Fibroblast of skin of right biceps (primary cell): ENCODE measurements around the gene NR3C1.

Source experiments
- DNase-seq: peaks from one replicate; pipeline ENCODE4 v3.0.0-alpha.2; 2013

The NR3C1 gene

DNA sequence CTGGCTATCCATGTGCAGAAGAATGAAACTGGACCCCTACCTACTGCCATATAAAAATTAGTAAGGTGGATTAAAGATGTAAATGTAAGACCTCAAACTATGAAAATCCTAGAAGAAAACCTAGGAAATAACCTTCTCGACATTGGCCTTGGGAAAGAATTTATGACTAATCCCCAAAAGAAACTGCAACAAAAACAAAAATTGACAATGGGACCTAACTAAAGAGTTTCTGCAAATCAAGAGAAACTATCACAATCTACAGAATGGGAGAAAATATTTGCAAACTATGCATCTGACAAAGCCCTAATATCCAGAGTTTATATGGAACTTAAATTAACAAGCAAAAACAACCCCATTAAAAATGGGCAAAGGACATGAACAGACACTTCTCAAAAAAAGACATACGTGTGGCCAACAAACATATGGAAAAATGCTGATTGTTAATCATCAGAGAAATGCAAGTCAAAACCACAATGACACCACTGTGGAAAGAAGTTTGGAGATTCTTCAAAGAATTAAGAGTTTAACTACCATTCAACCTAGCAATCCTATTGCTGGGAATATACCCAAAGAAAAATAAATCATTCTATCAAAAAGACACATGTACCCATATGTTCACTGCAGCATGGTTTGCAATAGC, 98.5 kb downstream of the NR3C1 start:
- peak; percentile 57 for DNase-seq

DNA sequence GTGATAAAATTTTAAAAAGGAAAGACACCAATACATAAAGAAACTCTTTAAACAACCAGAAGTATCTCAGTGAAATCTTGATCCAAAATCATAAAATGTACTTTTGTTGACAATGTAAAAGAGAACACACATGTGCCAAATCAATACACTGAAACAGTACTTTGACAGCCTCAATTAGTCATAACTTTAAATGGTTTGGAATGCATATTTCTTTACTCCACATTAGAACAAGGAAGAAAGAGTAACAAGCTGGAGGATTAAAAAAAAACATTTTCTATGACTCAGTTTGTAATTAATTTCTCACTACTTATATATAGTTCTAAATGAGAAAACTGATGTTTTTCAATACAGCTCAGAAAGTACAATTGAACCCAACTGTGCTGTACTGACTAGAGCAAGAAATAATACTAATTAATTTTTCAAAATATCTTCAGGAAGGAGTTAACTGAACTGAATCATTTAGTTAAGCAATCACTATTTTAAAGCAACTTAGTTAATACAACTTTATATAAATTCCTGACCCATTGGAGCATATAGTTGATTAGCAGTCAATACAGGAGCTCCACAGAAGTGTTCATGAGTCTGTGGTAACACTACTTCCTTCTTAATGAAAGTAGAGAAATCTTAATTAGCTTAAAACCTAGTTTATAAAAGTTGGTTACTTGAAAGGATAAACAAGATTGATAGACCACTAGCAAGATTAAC, 101.0 kb downstream of the NR3C1 start:
- DNase-seq, result peak; percentile 64

DNA sequence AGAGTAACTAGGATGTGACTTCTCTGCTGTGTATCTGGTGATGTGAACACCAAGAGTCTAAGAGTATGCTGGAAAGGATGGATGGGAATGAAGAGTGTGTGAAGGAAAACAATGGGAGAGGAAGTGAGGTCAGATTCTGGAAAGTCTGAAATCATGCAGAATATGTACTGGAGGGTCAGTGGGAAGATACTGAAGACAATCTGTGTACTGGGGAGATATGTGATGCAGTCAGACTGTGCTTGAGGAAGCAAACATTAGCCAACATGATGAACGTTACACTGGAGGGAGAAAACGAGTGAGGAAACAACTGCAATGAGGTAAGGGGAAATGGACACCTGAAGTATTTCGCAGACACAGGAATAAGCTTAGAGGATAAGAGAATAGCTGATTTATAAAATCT, 105.7 kb downstream of the NR3C1 start:
- no peak for DNase-seq

DNA sequence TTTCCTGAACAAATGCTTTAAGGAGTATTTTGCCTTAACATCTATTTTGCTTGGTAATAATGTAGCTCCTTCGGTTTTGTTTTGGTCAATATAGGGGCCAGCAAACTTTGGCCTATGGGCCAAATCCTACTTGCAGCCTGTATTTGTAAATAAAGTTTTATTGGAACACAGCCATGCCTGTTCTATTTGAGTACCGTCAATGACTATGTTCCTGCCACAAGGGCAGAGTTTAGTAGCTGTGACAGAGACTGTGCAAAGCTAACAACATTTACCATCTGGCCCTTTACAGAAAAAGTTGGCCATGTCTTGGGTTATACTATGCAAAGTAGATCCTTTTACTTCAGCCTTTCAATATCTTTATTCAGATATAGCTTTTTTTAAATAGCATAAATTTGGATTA, 113.4 kb downstream of the NR3C1 start:
- no peak for DNase-seq

DNA sequence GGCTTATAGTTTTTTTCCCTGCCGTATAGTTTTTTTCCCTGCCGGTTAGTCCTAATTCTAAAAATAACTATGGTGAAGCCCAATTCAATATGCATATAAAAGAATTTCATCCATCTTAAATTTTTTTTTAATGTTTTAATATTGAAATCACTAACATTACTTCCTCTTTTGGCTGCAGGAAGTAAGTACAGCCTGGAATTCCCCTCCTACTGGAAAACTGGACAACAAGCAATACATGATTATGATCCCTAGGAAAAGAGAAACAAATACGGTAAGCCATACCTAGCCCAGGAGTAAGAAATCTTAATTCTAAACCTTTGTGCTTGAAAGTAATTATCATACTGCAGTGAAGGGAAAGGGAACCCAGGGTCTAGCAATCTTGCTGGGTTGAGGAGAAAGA, 119.0 kb downstream of the NR3C1 start:
- no peak for DNase-seq

DNA sequence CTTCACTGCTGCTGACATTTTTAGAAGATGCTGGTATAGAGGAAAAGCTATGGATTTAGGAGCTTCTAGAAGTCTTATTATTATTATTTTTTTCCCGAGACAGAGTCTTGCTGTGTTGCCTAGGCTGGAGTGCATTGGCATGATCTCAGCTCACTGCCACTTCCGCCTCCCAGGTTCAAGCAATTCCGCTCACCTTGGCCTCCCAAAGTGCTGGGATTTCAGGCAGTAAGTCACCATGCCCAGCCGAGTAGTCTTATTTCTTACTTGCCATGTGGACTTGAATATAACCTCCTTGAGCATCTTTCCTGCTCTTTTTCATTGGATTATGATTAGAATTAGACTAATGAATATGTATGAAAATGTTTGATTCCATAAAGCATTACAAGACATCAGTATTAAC, 119.5 kb downstream of the NR3C1 start:
- no peak for DNase-seq

DNA sequence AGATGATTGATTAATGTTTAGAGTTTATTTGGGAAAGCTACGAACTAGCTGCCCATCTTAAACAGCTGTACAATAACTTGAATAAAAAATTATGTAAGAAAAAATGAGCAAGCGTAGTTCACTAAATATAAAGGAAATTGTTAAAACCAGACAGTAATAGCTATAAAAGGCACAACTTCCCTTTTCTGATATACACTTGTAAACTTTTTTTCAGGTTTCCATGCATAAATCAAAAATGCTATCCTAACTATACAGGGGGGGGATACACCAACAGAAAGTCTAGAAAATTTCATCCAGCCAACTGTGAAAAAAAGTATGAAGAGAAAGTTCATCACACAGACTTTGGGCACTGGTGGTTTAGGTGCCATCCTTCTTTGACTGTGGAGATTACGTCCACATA, 122.3 kb downstream of the NR3C1 start:
- DNase-seq, result no peak

DNA sequence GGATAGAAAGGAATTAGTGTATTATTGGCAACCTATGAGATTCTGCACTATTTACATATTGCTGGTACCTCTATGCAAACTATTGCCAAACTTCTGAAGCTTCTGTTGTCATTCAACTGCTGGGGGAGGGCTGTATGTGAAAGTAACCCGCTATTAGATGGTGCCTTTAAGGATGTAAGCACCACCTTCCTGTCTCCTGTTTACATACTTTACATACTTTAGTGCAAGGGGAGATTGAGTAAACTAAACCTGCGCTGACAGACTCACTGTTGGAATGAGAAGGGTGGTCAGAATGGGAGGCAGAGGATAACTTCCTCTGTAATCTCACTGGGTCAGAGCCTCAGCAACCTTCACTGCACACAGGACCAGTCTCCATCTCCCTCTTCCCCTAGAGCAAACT, 123.8 kb downstream of the NR3C1 start:
- peak; percentile 28 for DNase-seq

DNA sequence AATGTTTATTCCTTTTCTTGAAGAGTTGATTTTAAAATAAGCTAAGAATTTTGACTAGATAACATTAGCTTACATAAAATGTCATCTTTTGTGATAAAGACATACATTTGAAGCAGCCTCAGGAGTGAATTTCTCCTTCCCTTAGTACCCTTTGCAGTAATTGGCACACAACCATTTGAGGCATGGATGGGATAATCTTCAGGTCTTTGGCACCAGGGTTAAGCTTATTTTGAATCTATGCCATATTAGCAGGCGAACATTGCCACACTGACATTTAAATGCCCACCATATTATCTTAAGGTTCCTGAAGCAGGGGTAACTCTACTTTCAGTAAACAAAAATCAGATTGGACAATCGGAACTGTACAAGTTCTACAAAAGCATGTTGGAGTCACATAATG, 126.0 kb downstream of the NR3C1 start:
- no peak for DNase-seq

DNA sequence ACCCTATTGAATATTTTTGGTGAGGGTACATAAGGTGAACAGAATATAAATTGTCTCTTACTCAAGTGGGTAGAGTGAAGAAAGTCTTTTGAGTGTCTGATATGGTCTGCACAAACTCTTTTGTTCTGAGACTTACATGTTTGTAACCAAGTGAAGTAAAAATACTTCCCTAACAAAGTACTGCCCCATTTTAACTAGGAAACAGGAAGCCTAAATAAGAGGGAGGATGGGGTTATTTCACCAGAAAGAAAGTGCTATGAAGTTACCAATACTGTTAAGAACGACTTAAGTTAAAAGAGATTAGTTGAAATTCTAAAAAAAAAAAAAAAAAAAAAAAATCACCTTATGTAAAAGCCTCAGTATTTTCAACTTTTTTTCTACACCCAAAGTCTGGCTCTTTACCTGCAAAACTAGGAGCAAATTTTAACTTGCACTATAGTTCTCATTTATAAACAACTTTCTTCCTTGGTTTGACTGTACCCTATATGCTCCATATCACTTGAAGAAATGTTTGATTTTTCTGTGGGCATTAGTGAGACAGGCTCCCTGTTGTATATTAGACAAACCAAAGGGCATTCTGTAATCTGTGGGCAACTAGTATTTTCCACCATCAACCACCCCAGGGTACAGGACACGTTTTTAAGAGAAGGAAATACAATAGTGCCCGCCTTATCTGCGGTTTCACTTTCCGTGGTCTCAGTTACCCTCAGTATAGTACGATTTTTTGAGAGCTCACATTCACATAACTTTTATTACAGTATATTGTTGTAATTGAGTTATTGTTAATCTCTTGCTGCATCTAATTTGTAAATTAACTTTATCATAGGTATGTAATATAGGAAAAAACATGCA, 127.7 kb downstream of the NR3C1 start:
- no peak for DNase-seq

DNA sequence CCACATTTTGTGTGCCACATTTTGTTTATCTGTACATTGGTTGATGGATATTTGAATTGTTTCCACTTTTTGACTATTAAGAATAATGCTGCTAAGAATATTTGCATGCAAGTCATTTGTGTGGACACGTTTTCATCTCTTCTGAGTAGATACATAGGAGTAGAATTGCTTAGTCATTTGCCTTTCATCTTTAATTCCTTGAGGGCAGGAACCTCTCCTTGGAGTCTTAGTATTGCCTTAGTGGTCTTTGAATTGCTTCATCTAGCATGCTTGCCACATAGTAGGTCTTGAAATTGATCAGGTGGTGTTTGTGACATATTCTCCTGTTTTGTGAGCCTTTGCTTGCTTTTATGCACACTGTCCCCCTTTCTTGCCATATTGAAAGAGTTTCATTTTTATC, 128.5 kb downstream of the NR3C1 start:
- no peak for DNase-seq

DNA sequence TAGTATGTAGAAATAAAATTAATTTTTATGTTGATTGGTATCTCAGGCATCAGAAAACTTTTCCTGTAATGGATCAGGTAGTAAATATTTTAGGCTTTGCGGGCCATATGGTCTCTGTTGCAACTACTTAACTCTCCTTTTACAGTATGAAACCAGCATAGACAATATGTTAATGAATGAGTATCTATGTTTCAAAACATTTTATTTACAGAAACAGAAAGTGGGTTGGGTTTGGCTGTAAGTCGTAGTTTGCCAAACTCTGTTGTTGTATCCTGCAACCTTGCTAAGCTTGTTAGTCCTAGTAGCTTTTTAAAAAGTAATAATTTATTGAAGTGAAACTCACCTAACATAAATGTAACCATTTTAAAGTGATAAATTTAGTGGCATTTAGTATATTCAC, 132.1 kb downstream of the NR3C1 start:
- no peak for DNase-seq

DNA sequence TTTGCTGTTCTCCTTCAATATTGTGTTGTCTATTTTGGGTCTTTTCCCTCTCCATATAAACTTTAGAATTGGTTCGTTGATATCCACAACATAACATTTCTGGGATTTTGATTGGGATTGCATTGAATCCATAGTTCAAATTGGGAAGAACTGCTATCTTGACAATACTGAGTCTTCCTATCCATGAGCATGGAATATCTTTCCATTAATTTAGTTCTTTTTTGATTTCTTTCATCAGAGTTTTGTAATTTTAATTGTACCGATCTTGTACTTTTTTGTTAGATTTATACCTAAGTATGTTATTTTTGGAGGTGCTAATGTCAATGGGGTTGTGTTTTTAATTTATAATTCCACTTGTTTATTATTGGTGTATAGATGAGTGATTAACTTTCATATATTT, 135.1 kb downstream of the NR3C1 start:
- no peak for DNase-seq

DNA sequence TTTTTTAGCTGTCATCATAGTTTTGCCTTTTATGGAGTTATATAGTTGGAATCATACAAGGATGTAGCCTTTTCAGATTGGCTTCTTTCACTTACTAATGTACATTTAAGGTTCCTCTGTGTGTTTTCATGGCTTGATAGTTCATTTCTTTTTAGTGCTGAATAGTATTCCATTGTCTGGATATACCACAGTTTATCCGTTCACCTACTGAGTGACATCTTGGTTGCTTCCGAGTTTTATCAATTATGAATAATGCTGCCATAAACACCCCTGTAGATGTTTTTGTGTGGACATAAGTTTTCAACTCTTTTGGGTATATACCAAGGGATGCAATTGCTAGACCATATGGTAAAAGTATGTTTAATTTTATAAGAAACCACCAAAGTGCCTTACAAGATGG, 136.3 kb downstream of the NR3C1 start:
- no peak for DNase-seq

DNA sequence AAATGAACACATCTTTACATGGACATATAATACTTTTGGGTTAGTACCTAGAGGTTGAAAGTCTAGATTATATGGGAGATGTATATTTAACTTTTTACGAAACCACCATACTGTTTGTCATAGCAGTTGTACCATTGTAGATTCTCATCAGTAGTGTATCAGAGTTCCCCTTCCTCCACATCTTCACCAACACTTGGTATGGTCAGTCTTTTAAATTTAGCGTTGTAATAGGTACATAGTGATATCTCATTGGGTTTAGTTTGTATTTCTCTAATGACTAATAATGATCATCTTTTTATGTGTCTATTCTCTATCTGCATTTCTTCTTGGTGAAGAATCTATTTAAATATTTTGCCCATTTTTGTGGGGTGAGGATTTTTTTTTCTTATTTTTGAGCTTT, 137.5 kb downstream of the NR3C1 start:
- DNase-seq, result no peak

DNA sequence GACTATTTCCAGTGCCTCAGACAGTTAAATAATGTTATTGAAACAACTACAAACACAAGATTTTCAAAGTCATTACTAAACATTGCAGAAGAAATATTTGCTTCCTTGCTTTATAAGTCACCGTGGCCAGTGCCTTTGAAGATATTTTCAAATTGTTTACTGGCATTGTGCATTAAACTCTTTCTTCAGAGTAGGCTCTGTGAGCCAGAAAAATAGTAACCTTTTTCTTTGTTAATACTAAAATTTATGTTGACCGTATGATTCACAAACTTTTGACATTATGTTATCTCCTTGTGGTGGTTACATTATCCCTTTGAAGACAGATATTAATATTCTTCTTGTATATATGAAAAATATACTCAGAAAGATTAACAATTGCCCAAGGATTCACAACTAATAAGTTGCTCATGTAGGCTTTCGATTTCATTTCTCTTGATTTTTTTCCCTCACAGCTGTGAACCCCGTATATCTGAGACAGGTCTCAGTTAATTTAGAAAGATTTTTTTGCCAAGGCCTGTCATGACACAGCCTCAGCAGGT, 140.1 kb downstream of the NR3C1 start:
- DNase-seq, result no peak

DNA sequence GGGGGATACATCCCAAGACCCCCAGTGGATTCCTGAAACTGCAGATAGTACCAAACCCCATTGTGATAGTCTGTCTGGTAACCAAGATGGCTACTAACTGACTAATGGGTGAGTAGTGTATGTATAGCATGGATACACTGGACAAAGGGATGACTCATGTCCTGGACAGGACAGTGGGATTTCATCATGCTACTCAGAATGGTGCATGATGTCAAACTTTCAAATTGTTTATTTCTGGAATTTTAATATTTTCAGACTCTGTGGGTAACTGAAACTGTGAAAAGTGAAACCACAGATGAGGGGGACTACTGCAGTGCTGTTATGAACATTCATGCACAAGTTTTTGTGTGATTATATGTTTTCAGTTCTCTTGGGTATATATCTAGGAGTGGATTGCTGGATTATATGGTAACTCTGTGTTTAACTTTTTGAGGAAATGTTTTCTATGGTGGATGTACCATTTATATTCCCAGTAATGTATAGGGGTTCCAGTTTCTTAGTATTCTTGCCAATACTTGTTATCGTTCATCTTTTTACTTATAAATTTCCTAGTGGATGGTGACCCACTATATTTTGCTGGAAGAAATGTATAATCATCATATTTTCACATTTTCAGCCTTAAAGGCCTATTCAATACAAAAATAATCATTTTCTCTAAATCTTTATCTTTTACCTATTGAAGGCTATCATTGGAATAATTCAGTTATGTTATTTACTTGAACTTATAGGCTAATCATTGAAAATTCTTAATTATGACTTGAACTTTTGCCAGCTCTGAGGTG, 140.9 kb downstream of the NR3C1 start:
- DNase-seq, result peak; percentile 88

DNA sequence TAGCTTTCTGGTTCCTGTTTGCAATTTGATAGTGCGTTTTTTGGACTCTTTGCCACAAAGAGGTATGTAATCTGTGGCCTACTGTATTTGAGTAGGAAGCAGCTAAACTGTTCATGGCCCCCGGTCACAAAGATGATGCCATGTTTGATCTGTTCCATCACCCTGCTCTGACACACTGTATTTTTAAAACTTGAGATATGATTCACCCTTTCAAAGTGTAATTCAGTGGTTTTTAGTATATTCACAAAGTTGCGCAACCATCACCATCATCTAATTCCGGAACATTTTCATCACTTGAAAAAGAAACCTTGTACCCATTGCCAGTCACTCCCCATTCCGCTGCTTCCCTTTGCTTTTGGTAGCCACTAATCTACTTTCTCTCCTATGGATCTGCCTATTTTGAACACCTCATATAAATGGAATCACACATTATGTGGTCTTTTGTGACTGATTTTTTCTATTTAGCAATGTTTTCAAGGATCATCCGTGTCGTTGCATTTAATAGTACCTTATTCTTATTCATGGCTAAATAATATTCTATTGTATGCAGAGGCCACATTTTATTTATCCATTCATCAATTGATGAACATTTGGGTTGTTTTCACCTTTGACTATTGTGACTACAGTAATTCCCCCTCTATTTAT, 141.6 kb downstream of the NR3C1 start:
- DNase-seq, result peak; percentile 85

DNA sequence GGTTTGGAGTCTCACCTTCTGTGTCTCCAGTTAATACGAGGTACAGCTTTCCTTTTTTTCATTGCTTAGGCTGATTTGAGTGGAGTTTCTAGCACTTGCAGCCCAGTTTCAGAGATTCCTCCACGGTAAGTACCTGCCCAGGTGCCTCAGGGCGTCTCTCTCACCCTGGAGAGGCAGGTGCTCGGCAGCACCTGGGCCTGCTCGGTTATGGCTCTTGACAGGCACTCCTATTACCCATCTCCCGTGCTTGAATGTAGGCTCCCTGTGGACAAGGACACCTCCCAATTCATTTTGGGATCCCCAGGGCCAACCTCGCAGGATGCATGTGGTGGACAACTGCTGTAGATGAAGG, 144.3 kb downstream of the NR3C1 start:
- no peak for DNase-seq

DNA sequence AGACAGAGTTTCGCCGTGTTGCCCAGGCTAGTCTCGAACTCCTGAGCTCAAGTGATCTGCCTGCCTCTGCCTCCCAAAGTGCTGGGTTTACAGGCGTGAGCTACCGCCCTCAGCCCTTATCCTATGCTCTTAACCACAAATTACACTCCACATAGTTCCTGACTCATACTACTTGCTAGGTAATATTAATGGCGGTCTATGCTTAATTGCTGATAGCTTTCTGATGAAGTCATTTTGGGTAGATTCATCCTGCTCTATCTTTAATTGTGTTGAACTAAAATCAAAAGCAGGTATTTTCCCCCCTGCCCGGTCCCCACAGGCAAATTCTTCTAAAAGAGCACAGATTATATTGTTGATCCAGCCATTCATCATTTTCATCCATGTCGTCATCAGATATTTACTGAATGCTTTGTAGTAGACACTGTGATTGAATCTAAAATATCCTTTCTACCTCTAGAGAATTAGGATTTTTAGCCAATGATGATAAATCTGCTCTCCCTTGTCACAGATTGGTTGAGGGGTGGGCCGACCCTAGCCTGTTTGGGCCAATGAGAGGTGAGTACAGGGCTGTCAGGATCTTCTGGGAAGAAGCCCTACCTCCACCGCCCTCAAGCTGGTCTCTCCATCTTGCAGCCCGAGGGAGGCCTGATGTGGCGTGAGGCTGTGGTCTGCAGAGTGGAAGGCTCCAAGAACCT, 144.8 kb downstream of the NR3C1 start:
- peak; percentile 90 for DNase-seq

DNA sequence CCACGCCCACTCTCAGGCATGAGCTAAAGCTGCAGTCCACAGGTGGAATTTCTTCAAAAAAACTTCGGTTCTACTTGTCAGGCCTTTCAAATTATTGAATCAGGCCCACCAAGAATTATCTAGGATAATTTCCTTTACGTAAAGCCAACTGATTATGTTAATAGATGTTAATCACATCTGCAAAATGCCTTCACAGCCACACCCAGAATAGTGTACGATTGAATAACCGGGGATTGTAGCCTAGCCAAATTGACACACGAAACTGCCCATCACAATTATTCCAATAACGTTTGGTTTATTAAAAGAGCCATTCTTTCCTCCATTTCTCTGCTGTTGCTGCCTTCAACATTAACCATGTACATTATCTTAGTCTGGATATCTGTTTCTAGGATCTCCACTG, 148.7 kb downstream of the NR3C1 start:
- DNase-seq, result no peak

DNA sequence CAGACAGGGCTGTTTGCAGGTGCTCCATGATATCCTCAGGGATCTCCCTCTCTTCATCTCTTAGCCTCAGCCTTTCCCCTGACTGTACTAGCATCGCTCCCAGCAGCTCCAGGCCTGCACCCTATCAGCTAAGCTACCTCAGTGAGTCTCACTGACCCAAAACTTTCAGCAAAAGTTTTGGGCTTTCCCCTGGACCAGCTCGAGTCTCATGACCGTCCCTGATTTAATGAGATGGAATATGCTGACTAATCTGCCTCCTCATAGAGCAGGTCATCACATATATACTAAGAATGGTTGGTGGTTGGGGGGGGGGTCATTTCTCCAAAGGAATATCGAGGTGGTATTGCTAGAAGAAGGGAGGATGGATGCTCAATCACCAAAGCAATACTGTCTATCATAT, 151.5 kb downstream of the NR3C1 start:
- no peak for DNase-seq
